HG03060 (cell line): ENCODE results near the gene QTRT2.

Experiments
- ATAC-seq: cut with Tn5 transposase; IDR thresholded peaks from one replicate; pipeline ENCODE4 v1.9.1; 2021; ENCODE audit warnings: low read depth, moderate number of reproducible peaks; ENCODE audit not compliant: unreplicated experiment

Gene QTRT2

DNA sequence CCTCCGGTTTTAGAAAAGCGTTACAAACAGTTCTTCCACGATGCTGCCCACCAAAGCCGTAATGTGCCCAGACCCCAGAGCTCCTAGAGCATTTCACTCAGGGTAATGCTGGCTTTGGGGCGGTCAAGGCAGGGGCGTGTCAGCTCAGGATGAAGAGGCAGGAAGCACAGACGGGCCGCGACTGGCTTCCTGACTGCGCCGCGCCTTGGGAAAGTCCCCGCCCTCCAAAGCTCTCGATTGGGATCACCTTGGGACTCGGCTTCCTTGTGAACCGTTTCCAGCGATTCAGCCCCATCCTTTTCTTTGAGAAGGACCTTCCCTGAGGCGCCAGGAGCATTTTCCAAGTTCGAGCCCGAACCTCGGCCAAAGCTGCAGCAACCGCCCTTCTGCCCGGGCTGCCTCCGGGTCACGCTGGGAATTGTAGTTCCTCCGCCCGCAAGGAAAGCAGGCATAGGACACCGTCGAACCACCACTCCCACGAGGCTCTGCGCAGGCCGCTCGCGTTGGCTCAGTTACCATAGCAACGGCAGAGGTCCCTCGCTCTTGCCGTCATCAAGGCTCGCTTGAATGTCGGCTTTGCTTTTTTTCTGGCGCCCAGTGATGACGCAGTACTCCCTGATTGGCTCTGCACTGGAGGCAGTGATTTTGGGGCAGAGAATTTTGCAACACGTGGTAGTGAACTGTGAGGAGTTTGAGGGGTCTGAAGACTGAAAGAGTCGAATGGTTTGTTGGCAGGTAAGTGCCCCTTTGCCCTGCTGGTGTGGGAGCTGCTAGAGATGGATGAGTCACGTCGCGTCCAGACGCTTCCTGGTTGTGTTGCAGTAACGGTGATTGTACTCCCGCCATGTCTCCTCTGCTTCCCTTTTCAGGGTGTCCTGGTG is at the start of gene QTRT2, which contains the start of gene CCDC191:
Gene QTRT2 (plus strand): TSS at position 608 of the 881 bp plus-strand sequence. CDS start 8,521 bp downstream, outside the sequence.
Gene CCDC191 (minus strand): TSS at position 397 of the 881 bp plus-strand sequence. CDS start 60 bp downstream, at position 337.
- ATAC-seq, result peak; percentile 96

DNA sequence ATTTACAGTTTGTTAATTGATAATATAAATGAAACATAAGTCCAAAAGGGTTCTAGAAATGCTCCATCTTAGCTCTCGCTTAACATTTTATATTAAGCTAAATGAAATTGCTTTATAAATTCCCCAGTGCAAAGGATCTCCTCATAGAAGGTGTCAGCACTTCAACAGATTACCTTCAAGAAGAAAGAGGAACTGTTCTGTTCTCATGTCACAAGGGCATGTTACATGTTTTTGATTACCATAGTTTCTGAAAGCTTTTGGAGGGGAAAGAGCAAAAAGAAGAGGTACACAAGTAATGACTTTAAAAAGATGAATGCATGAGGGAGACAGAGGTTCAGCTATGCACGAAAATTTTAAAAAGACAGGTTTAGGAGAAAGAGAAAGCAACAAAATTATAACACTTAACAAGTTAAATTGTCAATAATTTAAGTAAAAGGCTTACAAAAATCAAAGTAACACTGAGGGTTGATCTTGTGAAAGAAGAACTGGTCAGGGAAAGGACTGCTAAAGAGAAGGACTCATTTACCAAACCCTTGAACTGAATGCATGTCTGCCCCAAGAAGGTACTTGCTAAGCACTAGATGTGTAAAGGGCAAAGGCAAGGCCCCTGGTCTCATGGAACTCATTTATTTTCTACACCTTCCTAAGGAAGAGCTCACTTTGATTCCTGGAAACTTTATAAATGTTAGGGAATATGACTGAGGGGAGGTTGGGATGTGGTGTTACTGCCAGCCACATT is 45.3 kb upstream of the QTRT2 start:
- no peak for ATAC-seq

DNA sequence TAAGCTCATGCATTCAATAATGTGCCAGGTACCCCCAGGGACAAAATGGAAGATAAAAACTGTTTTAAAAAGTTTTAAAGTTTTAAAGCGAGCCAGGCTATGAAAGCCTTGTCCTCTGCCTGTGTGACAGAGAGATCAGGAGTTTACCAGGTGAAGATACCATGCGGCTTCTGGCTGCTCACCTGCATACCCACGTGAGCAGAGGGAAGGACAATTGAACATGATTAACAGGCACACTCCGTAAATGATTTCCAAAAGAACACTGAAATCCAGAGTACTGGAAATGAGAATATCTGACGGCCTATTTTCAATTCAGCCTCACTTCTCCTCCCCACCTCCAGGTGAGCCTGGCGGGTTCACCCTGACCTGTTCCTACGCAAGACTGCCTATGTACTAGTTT is 42.3 kb upstream of the QTRT2 start:
- no peak for ATAC-seq

DNA sequence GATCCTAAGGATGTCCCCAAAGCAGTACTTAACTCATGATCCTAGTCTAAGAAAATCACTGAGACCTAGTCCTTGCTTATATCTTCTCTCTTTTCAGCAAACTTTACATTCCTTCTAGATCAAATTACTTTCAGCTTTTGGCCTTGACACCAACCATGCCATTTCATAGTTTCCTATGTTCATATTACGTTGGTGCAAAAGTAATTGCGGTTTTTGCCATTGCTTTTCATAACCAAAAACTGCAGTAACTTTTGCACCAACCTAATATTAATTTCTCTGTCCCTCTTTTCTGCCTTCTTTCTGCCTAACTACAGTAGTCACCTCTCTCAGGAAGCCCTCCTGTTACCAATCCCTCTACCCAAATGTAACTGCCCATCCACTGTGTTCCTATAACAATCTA is 37.1 kb upstream of the QTRT2 start:
- no peak for ATAC-seq

GRCh38 chr3:114020907-114021306 is 35.6 kb upstream of the QTRT2 start:
- no peak for ATAC-seq

- no peak for ATAC-seq
These were observed 34.3 kb upstream of the QTRT2 start for GRCh38 chr3:114022145-114022802.

GRCh38 chr3:114025451-114025850 is 31.1 kb upstream of the QTRT2 start:
- no peak for ATAC-seq

DNA sequence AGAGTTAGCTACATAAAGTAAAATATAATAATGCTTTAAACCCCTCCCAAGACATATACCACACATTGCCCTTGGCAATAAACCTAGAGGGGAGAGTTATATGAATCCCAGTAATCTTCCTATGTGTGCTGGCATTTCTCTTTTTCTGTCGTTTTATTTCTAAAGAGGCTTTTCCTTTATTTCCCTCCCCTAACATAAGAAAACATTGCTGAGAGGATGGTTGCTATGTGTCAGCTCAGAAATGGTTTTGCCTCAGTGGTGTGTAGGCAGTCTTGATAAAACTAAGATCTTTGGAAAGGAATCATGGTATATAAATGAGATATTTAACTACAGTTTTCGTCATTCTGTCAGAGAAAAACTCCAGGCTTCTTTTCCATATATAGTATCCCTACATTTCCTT is 30.2 kb upstream of the QTRT2 start:
- ATAC-seq, result no peak

- ATAC-seq, result no peak
These were observed 22.8 kb upstream of the QTRT2 start for GRCh38 chr3:114033721-114034120.

DNA sequence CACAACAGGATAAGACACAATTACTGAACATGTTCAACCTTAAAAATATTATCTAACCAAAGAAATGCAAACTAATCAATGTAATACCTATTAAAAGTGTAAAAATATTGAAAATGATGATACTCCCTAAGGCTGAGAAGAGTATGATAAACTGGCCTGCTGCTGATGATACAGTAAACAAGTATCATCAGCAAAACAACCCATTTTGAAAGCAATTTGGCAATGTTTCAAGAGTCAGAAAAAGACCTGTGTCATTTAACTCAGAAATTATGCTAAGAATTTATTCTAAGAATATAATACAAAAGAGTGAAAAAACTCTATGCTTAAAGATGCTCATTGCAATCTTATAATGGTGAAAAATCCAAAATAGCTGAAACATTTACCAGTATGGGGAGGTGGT is 22.3 kb upstream of the QTRT2 start:
- ATAC-seq, result no peak

DNA sequence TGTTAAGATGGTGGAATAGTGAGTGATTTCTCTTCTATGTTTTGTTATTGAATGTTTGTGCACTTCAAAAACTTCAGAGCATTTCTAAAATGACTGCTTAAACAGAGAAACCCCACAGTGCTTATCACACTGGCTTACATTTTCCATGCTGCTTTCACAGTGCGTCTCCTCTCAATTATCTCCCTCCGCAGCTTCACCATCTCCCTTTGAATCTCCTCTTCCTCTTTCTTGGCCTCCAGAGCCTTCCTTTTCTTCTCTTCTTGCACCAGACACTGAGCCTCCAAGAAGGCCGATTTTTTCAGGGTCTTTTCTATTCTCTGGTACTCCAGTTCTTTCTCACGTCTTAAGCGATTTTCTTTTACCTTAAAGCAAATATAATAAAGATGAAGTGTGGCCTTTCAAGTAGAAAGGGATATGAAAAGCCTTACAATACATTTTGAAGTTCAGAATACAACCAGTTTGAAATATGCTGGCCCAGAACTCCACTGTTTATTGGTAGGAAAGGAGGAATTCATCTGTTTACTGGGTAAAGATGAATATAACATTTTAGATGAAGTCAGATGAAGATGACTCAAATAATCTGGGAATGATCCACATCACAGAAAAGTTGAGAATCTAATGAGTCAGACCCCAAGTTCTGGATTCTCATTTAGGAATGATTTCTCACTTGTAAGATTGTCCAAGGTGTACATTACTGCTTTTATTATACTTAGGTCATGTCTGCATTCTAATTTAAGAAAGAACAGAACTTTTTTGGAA is 21.6 kb upstream of the QTRT2 start:
- no peak for ATAC-seq

DNA sequence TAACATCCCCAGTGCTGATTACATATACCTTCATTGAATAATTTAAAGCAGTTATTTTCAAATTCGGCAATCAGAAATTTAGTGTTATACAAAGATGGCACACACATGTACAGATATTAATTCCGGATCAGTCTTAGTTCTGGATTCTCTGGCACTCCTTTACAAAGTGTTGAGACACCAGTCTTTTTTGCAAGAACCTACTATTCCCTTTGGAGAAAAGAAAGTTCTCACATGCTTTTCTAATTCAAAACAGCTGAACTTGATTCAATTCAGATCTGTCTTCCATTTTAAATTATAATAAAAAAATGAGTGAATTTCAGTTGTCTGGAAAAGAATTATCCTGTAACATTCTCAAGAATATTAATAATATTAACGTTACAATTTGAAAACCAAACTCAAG is 20.6 kb upstream of the QTRT2 start:
- ATAC-seq, result no peak

DNA sequence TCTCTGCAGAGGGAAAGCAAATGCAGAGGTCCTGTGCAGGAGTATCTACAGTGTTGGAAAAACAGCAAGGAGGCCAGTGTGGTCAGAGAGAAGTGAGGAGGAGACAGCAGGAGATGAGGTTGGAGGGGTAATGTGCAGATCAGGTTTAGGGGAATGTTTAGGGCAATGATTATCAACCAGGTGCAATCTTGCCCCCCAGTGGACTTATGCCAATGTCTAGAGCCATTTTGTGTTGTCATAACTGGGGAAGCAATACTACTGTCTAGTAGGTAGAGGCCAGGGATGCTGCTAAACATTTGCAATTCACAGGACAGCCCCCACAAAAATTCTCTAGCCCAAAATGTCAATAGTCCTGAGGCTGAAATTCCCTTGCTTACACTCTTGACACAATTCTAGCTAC is 13.3 kb upstream of the QTRT2 start:
- ATAC-seq, result no peak

- no peak for ATAC-seq
These were observed 4.3 kb upstream of the QTRT2 start for GRCh38 chr3:114052216-114052615.

DNA sequence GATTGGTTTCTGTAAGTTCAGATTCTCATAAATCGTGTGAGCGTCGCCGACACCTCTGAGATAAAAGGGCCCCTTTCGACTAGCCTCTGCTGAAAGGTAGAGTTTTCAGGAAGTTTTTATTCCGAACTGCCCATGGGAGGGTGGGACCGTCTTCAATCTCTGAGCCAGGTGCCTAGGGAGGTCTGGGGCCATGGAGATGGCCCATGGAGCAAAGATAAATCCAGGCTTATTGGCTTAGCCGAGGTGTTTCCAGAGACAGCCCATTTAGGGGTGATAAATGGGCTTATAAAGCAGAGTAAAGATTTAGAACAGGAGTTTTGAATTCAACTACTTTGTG is 442 bp downstream of the QTRT2 start:
- no peak for ATAC-seq

GRCh38 chr3:114058646-114059045 is 2.1 kb downstream of the QTRT2 start:
- ATAC-seq, result no peak

- ATAC-seq, result no peak
These were observed 4.5 kb downstream of the QTRT2 start for GRCh38 chr3:114060906-114061655.

DNA sequence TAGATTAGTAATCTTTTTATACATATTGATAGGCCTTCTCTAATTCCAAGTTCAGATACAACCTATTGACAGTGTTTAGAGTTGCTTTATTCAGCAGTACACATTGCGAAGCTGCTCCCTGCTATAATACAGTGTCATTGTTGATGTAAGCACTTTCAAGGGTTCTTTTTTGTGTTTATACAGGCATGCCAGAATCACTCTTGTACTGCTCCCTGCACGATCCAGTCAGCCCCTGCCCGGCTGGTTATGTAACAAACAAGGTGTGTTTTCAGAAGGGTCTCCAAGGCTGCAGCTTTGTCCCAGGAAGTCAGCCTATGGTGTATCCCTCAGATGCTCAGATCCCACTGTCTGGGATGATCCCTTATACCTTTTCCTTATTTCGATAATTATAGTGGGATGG is 11.3 kb downstream of the QTRT2 start:
- ATAC-seq, result no peak

DNA sequence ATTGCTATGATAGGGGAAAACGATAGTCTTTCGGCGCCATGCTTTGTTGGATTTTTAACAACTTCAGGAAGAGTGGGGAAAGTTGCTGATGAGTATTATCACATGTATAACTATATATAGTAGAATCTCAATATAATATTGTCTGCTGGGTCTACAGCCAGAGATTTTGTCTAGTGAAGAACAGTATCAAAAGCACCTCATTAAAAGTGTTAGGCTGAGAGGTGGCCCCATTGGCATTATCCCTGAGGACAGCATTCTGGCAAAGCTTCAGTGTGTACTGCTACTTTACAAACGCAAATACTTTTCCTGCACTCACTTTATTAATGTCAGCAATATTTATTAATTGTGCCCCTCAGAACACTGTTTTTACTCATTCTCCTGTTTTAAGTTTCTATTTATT is 11.8 kb downstream of the QTRT2 start:
- ATAC-seq, result no peak

DNA sequence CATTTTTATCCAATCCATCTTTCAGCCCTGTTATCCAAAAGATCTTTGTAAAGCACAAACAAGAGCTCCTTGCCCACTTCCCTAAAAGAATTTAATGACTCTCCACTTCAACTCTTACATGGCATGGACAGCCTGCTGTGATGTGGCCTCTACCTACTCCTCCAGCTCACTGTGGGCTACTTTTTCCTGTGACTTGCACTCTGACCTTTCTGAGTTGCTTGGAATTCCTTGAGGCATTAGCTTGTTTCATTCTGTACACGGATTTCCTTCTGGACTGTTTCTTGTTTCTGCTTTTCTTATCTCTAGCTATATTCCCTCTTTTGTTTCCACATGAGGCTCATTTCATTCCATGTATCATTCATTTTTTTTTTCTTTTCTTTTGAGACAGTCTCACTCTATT is 15.2 kb downstream of the QTRT2 start:
- ATAC-seq, result no peak
